ENCODE measurements around the gene SGMS1. TPM values are rescaled to one million over a fixed set of nuclear protein-coding genes. Genes with fewer than 3 reads are reported as not detected.

Gene SGMS1
- total RNA-seq, 1 donor from 2014 or later, result 9.2 TPM

- Histone ChIP-seq H3K79me2 (ENCODE audit: low read depth) (peaks cover under 1% of the 10 kb centered on the region), H3K27me3 (no peaks in the 10 kb centered on the region), H3K9ac (no peak overlapping the region), H3K27ac (no peak overlapping the region), H4K20me1 (ENCODE audit: low read depth) (no peaks in the 10 kb centered on the region), H3K4me1 (peaks cover 7% of the 10 kb centered on the region), H3K4me2 (no peak overlapping the region), H3F3A (ENCODE audit: low read depth) (no peaks in the 10 kb centered on the region), H3K9me3 (ENCODE audit: low read depth) (no peaks in the 10 kb centered on the region), H2AFZ (replicated peaks) (no peak overlapping the region), H3K4me3 (no peak overlapping the region), H3K36me3 (no peaks in the 10 kb centered on the region)
- Mint-ChIP-seq H3K27ac (no peak overlapping the region), H3K27me3 (ENCODE audit: insufficient read depth, low read depth) (no peaks in the 10 kb centered on the region), H3K36me3 (no peaks in the 10 kb centered on the region), H3K9me3 (peaks cover 10% of the 10 kb centered on the region), H3K4me1 (peaks cover 11% of the 10 kb centered on the region), H3K4me3 (no peak overlapping the region)
- TF ChIP-seq CTCF (IDR thresholded peaks at IDR 0.05) (no peak), EZH2phosphoT487 (IDR thresholded peaks at IDR 0.05) (no peak), EZH2 (IDR thresholded peaks at IDR 0.05) (no peak)
- DNase-seq (ENCODE audit: low spot score), result no peak
Measured at GRCh38 chr10:50542871-50543270, 80.9 kb downstream of the SGMS1 start.

GRCh38 chr10:50541921-50542320 is 81.8 kb downstream of the SGMS1 start:
- H3K9ac ChIP-seq, result no peak overlapping the region
- TF ChIP-seq EZH2 (IDR thresholded peaks at IDR 0.05), result no peak
- no peak for TF ChIP-seq EZH2phosphoT487 (IDR thresholded peaks at IDR 0.05)
- TF ChIP-seq CTCF (IDR thresholded peaks at IDR 0.05), result no peak
- no peaks in the 10 kb centered on the region for H4K20me1 ChIP-seq (ENCODE audit: low read depth)
- H3K27ac ChIP-seq, result no peak overlapping the region
- Mint-ChIP-seq H3K27ac (no peak overlapping the region), H3K36me3 (no peaks in the 10 kb centered on the region), H3K4me1 (peaks cover 11% of the 10 kb centered on the region), H3K9me3 (peaks cover 1% of the 10 kb centered on the region), H3K4me3 (no peak overlapping the region), H3K27me3 (ENCODE audit: insufficient read depth, low read depth) (no peaks in the 10 kb centered on the region)
- H3K36me3 ChIP-seq, result no peaks in the 10 kb centered on the region
- no peak overlapping the region for H3K4me2 ChIP-seq
- H3F3A ChIP-seq (ENCODE audit: low read depth), result no peaks in the 10 kb centered on the region
- H3K4me3 ChIP-seq, result no peak overlapping the region
- H2AFZ ChIP-seq (replicated peaks), result no peak overlapping the region
- H3K9me3 ChIP-seq (ENCODE audit: low read depth), result no peaks in the 10 kb centered on the region
- peaks cover 7% of the 10 kb centered on the region for H3K4me1 ChIP-seq
- H3K79me2 ChIP-seq (ENCODE audit: low read depth), result no peaks in the 10 kb centered on the region
- no peaks in the 10 kb centered on the region for H3K27me3 ChIP-seq
- DNase-seq (ENCODE audit: low spot score), result no peak

- H3K4me1 Mint-ChIP-seq, result peaks cover 11% of the 10 kb centered on the region
- Histone ChIP-seq H4K20me1 (ENCODE audit: low read depth) (no peaks in the 10 kb centered on the region), H3K9ac (no peak overlapping the region), H3K4me2 (no peak overlapping the region), H3F3A (ENCODE audit: low read depth) (no peaks in the 10 kb centered on the region), H3K79me2 (ENCODE audit: low read depth) (no peaks in the 10 kb centered on the region), H3K9me3 (ENCODE audit: low read depth) (no peaks in the 10 kb centered on the region), H3K27ac (no peak overlapping the region), H2AFZ (replicated peaks) (no peak overlapping the region), H3K36me3 (no peaks in the 10 kb centered on the region), H3K4me1 (peaks cover 7% of the 10 kb centered on the region), H3K27me3 (no peaks in the 10 kb centered on the region), H3K4me3 (no peak overlapping the region)
- H3K27me3 Mint-ChIP-seq (ENCODE audit: insufficient read depth, low read depth), result no peaks in the 10 kb centered on the region
- H3K4me3 Mint-ChIP-seq, result no peak overlapping the region
- DNase-seq (ENCODE audit: low spot score), result no peak
- H3K36me3 Mint-ChIP-seq, result no peaks in the 10 kb centered on the region
- H3K9me3 Mint-ChIP-seq, result no peaks in the 10 kb centered on the region
- H3K27ac Mint-ChIP-seq, result no peak overlapping the region
- TF ChIP-seq CTCF (IDR thresholded peaks at IDR 0.05) (no peak), EZH2 (IDR thresholded peaks at IDR 0.05) (no peak), EZH2phosphoT487 (IDR thresholded peaks at IDR 0.05) (no peak)
Measured at GRCh38 chr10:50541317-50541716, 82.4 kb downstream of the SGMS1 start.

- no peaks in the 10 kb centered on the region for H3K9me3 Mint-ChIP-seq
- no peak overlapping the region for H3K27ac Mint-ChIP-seq
- no peaks in the 10 kb centered on the region for H3K79me2 ChIP-seq (ENCODE audit: low read depth)
- H4K20me1 ChIP-seq (ENCODE audit: low read depth), result no peaks in the 10 kb centered on the region
- H3K27me3 ChIP-seq, result no peaks in the 10 kb centered on the region
- TF ChIP-seq CTCF (IDR thresholded peaks at IDR 0.05) (no peak), EZH2phosphoT487 (IDR thresholded peaks at IDR 0.05) (no peak), EZH2 (IDR thresholded peaks at IDR 0.05) (no peak)
- no peak overlapping the region for H3K27ac ChIP-seq
- no peaks in the 10 kb centered on the region for H3F3A ChIP-seq (ENCODE audit: low read depth)
- no peak overlapping the region for H2AFZ ChIP-seq (replicated peaks)
- no peak overlapping the region for H3K4me2 ChIP-seq
- no peaks in the 10 kb centered on the region for H3K36me3 ChIP-seq
- no peaks in the 10 kb centered on the region for H3K36me3 Mint-ChIP-seq
- DNase-seq (ENCODE audit: low spot score), result no peak
- peaks cover 7% of the 10 kb centered on the region for H3K4me1 ChIP-seq
- no peak overlapping the region for H3K4me3 ChIP-seq
- peaks cover 11% of the 10 kb centered on the region for H3K4me1 Mint-ChIP-seq
- no peaks in the 10 kb centered on the region for H3K9me3 ChIP-seq (ENCODE audit: low read depth)
- H3K27me3 Mint-ChIP-seq (ENCODE audit: insufficient read depth, low read depth), result no peaks in the 10 kb centered on the region
- no peak overlapping the region for H3K9ac ChIP-seq
- H3K4me3 Mint-ChIP-seq, result no peak overlapping the region
Measured at GRCh38 chr10:50540826-50541122, 83.0 kb downstream of the SGMS1 start.

Data from neural progenitor cell (in vitro differentiated cells).